Neural cell (in vitro differentiated cells): ENCODE results near the gene WDR12. TPM values are rescaled to one million over a fixed set of nuclear protein-coding genes. Genes with fewer than 3 reads are reported as not detected.
"Not testable (repeated sequence)": the region's sequence is repeated elsewhere in the genome, so short reads cannot be mapped to it uniquely, and the experiment has no call there.

Experiments
- H2AFZ ChIP-seq: fragments of 200-600, 300-800 bp; sonication (generic), shearing (Covaris generic); 2 replicates; pipeline ENCODE4 v1.6.0; 2014; ENCODE audit warnings: low read depth, mild to moderate bottlenecking, antibody characterized with exemption, low read length, moderate library complexity
- H3F3A ChIP-seq: fragments of 200-600 bp; shearing (Covaris generic); 2 replicates; pipeline ENCODE4 v1.6.1; 2016; ENCODE audit warnings: mild to moderate bottlenecking, moderate library complexity, mixed read lengths, antibody characterized with exemption, low read length; ENCODE audit not compliant: insufficient read depth, poor library complexity, severe bottlenecking
- H3K27ac ChIP-seq: fragments of 200-600, 300-800 bp; sonication (generic), shearing (Covaris generic); 2 replicates; pipeline ENCODE4 v1.5.1; 2014; ENCODE audit warnings: mild to moderate bottlenecking, low read length, moderate library complexity
- H3K27me3 ChIP-seq: fragments of 300-800, 200-600 bp; sonication (generic), shearing (Covaris generic); 2 replicates; pipeline ENCODE4 v1.6.0; 2014; ENCODE audit warnings: mild to moderate bottlenecking, low read depth, low read length, moderate library complexity; ENCODE audit not compliant: insufficient read depth
- H3K36me3 ChIP-seq: fragments of 300-800, 200-600 bp; sonication (generic), shearing (Covaris generic); 2 replicates; pipeline ENCODE4 v1.5.1; 2014; ENCODE audit warnings: mild to moderate bottlenecking, antibody characterized with exemption, low read length, moderate library complexity; ENCODE audit not compliant: insufficient read depth
- H3K4me2 ChIP-seq: fragments of 300-800, 200-600 bp; sonication (generic), shearing (Covaris generic); 2 replicates; pipeline ENCODE4 v1.6.0; 2014; ENCODE audit warnings: mild to moderate bottlenecking, low read length
- H3K4me3 ChIP-seq: fragments of 300-800, 200-600 bp; sonication (generic), shearing (Covaris generic); 2 replicates; pipeline ENCODE4 v1.5.1; 2014; ENCODE audit warnings: mild to moderate bottlenecking, low read length, moderate library complexity
- H3K79me2 ChIP-seq: fragments of 200-600 bp; shearing (Covaris generic); replicated peaks from 2 replicates; pipeline ENCODE4 v1.6.0; 2014; ENCODE audit warnings: mild to moderate bottlenecking, low read length, moderate library complexity; ENCODE audit not compliant: insufficient read depth
- H3K9ac ChIP-seq: fragments of 300-800, 200-600 bp; sonication (generic), shearing (Covaris generic); 2 replicates; pipeline ENCODE4 v1.6.1; 2016; ENCODE audit warnings: mild to moderate bottlenecking, low read length, mixed read lengths
- H3K9me2 ChIP-seq: fragments of 200-600 bp; shearing (Covaris generic); 2 replicates; pipeline ENCODE4 v1.6.1; 2016; ENCODE audit warnings: mild to moderate bottlenecking, low read length, mixed read lengths; ENCODE audit not compliant: insufficient read depth
- H3K9me3 ChIP-seq: fragments of 200-600, 300-800 bp; sonication (generic), shearing (Covaris generic); 2 replicates; pipeline ENCODE4 v1.6.1; 2016; ENCODE audit warnings: mild to moderate bottlenecking, mixed run types, low read length, moderate library complexity, mixed read lengths
- H4K20me1 ChIP-seq: fragments of 200-600 bp; shearing (Covaris generic); 2 replicates; pipeline ENCODE4 v1.6.1; 2016; ENCODE audit warnings: mild to moderate bottlenecking, mixed run types; ENCODE audit not compliant: insufficient read depth
- EP300 ChIP-seq: fragments of 450-650 bp; conservative IDR thresholded peaks from 2 replicates; pipeline ENCODE4 v1.6.1; 2014; ENCODE audit warnings: antibody characterized with exemption, mild to moderate bottlenecking, moderate library complexity; ENCODE audit not compliant: poor library complexity, severe bottlenecking
- EZH2 ChIP-seq: fragments of 200-600, 300-800 bp; shearing (Covaris generic), sonication (generic); IDR thresholded peaks from 2 replicates; pipeline ENCODE4 v1.6.1; 2014; ENCODE audit warnings: antibody characterized with exemption, low read length, borderline replicate concordance, mild to moderate bottlenecking; ENCODE audit not compliant: insufficient read depth, poor library complexity, severe bottlenecking
- MXI1 ChIP-seq: fragments of 450-650 bp; conservative IDR thresholded peaks from 2 replicates; pipeline ENCODE4 v1.6.1; 2014; ENCODE audit warnings: antibody characterized with exemption, mild to moderate bottlenecking; ENCODE audit not compliant: poor library complexity, severe bottlenecking
- POLR2AphosphoS5 ChIP-seq: IDR thresholded peaks from 2 replicates; pipeline ENCODE4 v1.6.1; 2012
- RAD21 ChIP-seq: fragments of 450-650 bp; conservative IDR thresholded peaks from 2 replicates; pipeline ENCODE4 v1.6.1; 2014; ENCODE audit warnings: antibody characterized with exemption, mild to moderate bottlenecking, moderate library complexity
- SMC3 ChIP-seq: fragments of 450-650 bp; conservative IDR thresholded peaks from 2 replicates; pipeline ENCODE4 v1.6.1; 2014; ENCODE audit warnings: antibody characterized with exemption, mild to moderate bottlenecking, moderate library complexity; ENCODE audit not compliant: poor library complexity
- TAF1 ChIP-seq: IDR thresholded peaks from 2 replicates; pipeline ENCODE4 v1.6.1; 2012; ENCODE audit warnings: low read depth
- polyA plus RNA-seq: library from polyadenylated mRNA; depleted of rRNA; stranded (reverse); fragments of >200 nt; gene quantifications from 2 replicates; pipeline ENCODE4 v1.2.3, GENCODE V29; 2014
- TF ChIP-seq, protein P1 (sequence below): fragments of 450-650 bp; IDR thresholded peaks from 2 replicates; pipeline ENCODE4 v1.5.1; 2014; ENCODE audit warnings: antibody characterized with exemption, mild to moderate bottlenecking, moderate library complexity; ENCODE audit not compliant: poor library complexity, severe bottlenecking
- TF ChIP-seq, protein P2 (sequence below): IDR thresholded peaks from 2 replicates; pipeline ENCODE4 v1.6.1; 2012; ENCODE audit warnings: borderline replicate concordance

WDR12 gene
- polyA plus RNA-seq, 1 donor from 2014 or later, result 26.8 TPM

DNA sequence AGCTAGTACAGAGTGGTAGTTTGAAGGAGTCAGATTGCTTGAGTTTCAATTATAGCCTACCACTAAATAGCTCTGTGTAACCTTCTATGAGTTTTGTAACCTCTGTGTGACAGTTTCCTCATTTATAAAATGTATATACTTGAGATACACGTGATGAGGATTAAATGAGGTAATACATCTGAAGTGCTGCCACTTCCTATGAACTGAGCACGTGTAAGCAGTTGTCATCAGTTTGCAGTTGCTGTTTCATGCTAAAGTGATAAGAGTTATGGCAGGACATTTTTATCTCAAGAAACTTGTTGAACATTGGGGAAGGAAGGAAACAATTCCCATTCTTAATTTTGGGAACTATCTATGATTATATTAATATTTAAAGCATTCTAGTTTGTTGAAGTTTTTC, 39.1 kb upstream of the WDR12 start:
- no peaks in the 10 kb centered on the region for H3K27me3 ChIP-seq
- no peaks in the 10 kb centered on the region for H3K9me2 ChIP-seq
- H4K20me1 ChIP-seq, result no peaks in the 10 kb centered on the region
- H2AFZ ChIP-seq, result no peak overlapping the region
- no peaks in the 10 kb centered on the region for H3F3A ChIP-seq
- H3K79me2 ChIP-seq, result no peaks in the 10 kb centered on the region
- no peaks in the 10 kb centered on the region for H3K9me3 ChIP-seq
- H3K4me2 ChIP-seq, result no peak overlapping the region
- H3K9ac ChIP-seq, result no peak overlapping the region
- no peak overlapping the region for H3K4me3 ChIP-seq
- H3K27ac ChIP-seq, result no peak overlapping the region
- TF ChIP-seq SMC3, result no peak
- no peak for TF ChIP-seq POLR2AphosphoS5
- TF ChIP-seq, protein P1, sequence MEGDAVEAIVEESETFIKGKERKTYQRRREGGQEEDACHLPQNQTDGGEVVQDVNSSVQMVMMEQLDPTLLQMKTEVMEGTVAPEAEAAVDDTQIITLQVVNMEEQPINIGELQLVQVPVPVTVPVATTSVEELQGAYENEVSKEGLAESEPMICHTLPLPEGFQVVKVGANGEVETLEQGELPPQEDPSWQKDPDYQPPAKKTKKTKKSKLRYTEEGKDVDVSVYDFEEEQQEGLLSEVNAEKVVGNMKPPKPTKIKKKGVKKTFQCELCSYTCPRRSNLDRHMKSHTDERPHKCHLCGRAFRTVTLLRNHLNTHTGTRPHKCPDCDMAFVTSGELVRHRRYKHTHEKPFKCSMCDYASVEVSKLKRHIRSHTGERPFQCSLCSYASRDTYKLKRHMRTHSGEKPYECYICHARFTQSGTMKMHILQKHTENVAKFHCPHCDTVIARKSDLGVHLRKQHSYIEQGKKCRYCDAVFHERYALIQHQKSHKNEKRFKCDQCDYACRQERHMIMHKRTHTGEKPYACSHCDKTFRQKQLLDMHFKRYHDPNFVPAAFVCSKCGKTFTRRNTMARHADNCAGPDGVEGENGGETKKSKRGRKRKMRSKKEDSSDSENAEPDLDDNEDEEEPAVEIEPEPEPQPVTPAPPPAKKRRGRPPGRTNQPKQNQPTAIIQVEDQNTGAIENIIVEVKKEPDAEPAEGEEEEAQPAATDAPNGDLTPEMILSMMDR, result no peak
- TF ChIP-seq, protein P2, sequence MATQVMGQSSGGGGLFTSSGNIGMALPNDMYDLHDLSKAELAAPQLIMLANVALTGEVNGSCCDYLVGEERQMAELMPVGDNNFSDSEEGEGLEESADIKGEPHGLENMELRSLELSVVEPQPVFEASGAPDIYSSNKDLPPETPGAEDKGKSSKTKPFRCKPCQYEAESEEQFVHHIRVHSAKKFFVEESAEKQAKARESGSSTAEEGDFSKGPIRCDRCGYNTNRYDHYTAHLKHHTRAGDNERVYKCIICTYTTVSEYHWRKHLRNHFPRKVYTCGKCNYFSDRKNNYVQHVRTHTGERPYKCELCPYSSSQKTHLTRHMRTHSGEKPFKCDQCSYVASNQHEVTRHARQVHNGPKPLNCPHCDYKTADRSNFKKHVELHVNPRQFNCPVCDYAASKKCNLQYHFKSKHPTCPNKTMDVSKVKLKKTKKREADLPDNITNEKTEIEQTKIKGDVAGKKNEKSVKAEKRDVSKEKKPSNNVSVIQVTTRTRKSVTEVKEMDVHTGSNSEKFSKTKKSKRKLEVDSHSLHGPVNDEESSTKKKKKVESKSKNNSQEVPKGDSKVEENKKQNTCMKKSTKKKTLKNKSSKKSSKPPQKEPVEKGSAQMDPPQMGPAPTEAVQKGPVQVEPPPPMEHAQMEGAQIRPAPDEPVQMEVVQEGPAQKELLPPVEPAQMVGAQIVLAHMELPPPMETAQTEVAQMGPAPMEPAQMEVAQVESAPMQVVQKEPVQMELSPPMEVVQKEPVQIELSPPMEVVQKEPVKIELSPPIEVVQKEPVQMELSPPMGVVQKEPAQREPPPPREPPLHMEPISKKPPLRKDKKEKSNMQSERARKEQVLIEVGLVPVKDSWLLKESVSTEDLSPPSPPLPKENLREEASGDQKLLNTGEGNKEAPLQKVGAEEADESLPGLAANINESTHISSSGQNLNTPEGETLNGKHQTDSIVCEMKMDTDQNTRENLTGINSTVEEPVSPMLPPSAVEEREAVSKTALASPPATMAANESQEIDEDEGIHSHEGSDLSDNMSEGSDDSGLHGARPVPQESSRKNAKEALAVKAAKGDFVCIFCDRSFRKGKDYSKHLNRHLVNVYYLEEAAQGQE, result no peak
- no peak for TF ChIP-seq RAD21
- no peak for TF ChIP-seq EP300
- no peak for TF ChIP-seq EZH2
- TF ChIP-seq MXI1, result no peak
- TF ChIP-seq TAF1, result no peak
- H3K36me3 ChIP-seq, result no peaks in the 10 kb centered on the region

DNA sequence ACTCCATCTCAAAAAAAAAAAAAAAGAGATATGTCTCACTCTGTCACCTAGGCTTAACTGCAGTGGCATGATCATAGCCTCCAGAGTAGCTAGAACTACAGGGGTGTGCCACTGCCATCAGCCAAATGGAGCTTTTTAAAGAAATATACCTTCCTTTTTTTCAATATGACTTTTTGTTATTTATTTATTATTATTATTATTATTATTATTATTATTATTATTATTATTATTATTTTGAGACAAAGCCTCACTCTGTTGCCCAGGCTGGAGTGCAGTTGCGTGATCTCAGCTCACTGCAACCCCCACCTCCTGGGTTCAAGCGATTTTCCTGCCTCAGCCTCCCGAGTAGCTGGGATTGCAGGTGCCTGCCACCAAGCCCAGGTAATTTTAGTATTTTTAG, 37.9 kb upstream of the WDR12 start:
- not testable (repeated sequence) for H3F3A ChIP-seq, H3K27me3 ChIP-seq, H3K36me3 ChIP-seq, H3K4me2 ChIP-seq, H3K9me3 ChIP-seq, H3K79me2 ChIP-seq, H4K20me1 ChIP-seq, H3K9me2 ChIP-seq, H3K9ac ChIP-seq, H3K4me3 ChIP-seq, H3K27ac ChIP-seq, H2AFZ ChIP-seq

DNA sequence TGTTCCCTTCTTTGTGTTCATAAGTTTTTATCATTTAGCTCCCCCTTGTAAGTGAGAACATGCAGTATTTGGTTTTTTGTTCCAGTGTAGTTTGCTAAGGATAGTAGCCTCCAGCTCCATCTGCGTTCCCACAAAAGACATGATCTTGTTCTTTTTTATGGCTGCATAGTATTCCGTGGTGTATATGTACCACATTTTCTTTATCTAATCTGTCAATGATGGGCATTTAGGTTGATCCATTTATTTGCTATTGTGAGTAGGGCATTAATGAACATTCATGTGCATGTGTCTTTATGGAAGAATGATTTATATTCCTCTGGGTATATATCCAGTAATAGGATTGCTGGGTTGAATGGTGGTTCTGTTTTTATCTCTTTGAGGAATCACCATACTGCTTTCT, 34.0 kb upstream of the WDR12 start:
- H3K9me2 ChIP-seq, result no peaks in the 10 kb centered on the region
- no peak overlapping the region for H3K9ac ChIP-seq
- H3K27ac ChIP-seq, result no peak overlapping the region
- H3K36me3 ChIP-seq, result no peaks in the 10 kb centered on the region
- no peak overlapping the region for H3K4me3 ChIP-seq
- no peaks in the 10 kb centered on the region for H3K27me3 ChIP-seq
- H2AFZ ChIP-seq, result no peak overlapping the region
- no peak for TF ChIP-seq RAD21
- TF ChIP-seq EP300, result no peak
- TF ChIP-seq, protein P1, result no peak
- TF ChIP-seq, protein P2, result no peak
- TF ChIP-seq EZH2, result no peak
- no peak for TF ChIP-seq POLR2AphosphoS5
- no peak for TF ChIP-seq TAF1
- TF ChIP-seq SMC3, result no peak
- no peak for TF ChIP-seq MXI1
- no peaks in the 10 kb centered on the region for H4K20me1 ChIP-seq
- no peaks in the 10 kb centered on the region for H3F3A ChIP-seq
- no peaks in the 10 kb centered on the region for H3K79me2 ChIP-seq
- H3K4me2 ChIP-seq, result no peak overlapping the region
- no peaks in the 10 kb centered on the region for H3K9me3 ChIP-seq
